ENCODE results near the gene NRG3. TPM values are rescaled to one million over a fixed set of nuclear protein-coding genes. Genes with fewer than 3 reads are reported as not detected.
"Not testable (repeated sequence)": the region's sequence is repeated elsewhere in the genome, so short reads cannot be mapped to it uniquely, and the experiment has no call there.

The NRG3 gene
- total RNA-seq, 1 donor from 2014 or later, result 2.6 TPM

- no peak for ATAC-seq
- Histone ChIP-seq H3K4me1 (no peaks in the 10 kb centered on the region), H3K4me3 (no peak overlapping the region), H3K9me3 (no peaks in the 10 kb centered on the region), H3K27ac (no peak overlapping the region), H3K36me3 (no peaks in the 10 kb centered on the region), H3K27me3 (ENCODE audit: low read depth) (no peaks in the 10 kb centered on the region)
- intact Hi-C loops (cut with DNase I), result no loop called here
- DNase-seq, result no peak
- TF ChIP-seq, protein P1, sequence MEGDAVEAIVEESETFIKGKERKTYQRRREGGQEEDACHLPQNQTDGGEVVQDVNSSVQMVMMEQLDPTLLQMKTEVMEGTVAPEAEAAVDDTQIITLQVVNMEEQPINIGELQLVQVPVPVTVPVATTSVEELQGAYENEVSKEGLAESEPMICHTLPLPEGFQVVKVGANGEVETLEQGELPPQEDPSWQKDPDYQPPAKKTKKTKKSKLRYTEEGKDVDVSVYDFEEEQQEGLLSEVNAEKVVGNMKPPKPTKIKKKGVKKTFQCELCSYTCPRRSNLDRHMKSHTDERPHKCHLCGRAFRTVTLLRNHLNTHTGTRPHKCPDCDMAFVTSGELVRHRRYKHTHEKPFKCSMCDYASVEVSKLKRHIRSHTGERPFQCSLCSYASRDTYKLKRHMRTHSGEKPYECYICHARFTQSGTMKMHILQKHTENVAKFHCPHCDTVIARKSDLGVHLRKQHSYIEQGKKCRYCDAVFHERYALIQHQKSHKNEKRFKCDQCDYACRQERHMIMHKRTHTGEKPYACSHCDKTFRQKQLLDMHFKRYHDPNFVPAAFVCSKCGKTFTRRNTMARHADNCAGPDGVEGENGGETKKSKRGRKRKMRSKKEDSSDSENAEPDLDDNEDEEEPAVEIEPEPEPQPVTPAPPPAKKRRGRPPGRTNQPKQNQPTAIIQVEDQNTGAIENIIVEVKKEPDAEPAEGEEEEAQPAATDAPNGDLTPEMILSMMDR (IDR thresholded peaks at IDR 0.05), result no peak
These were observed 181.4 kb downstream of the NRG3 start for GRCh38 chr10:82056391-82056790.

- H3K36me3 ChIP-seq; H3K27me3 ChIP-seq (ENCODE audit: low read depth); intact Hi-C loops (cut with DNase I); H3K27ac ChIP-seq; H3K4me3 ChIP-seq; H3K4me1 ChIP-seq; H3K9me3 ChIP-seq; ATAC-seq; DNase-seq: not testable (repeated sequence)
These were observed 192.2 kb downstream of the NRG3 start for GRCh38 chr10:82067192-82067591.

GRCh38 chr10:82068501-82068900, 193.5 kb downstream of the NRG3 start:
- Histone ChIP-seq H3K36me3 (no peaks in the 10 kb centered on the region), H3K4me3 (no peak overlapping the region), H3K4me1 (no peaks in the 10 kb centered on the region), H3K27ac (no peak overlapping the region), H3K27me3 (ENCODE audit: low read depth) (no peaks in the 10 kb centered on the region), H3K9me3 (no peaks in the 10 kb centered on the region)
- TF ChIP-seq, protein P1 (IDR thresholded peaks at IDR 0.05), result no peak
- intact Hi-C loops (cut with DNase I), result no loop called here
- ATAC-seq (no peak), DNase-seq (no peak)

- TF ChIP-seq, protein P1 (IDR thresholded peaks at IDR 0.05), result no peak
- DNase-seq (no peak), ATAC-seq (no peak)
- intact Hi-C loops (cut with DNase I), result no loop called here
- Histone ChIP-seq H3K27me3 (ENCODE audit: low read depth) (no peaks in the 10 kb centered on the region), H3K36me3 (no peaks in the 10 kb centered on the region), H3K4me3 (no peak overlapping the region), H3K9me3 (no peaks in the 10 kb centered on the region), H3K4me1 (no peaks in the 10 kb centered on the region), H3K27ac (no peak overlapping the region)
These were observed 196.2 kb downstream of the NRG3 start for GRCh38 chr10:82071231-82071630.

GRCh38 chr10:82072124-82072523, 197.1 kb downstream of the NRG3 start:
- no peaks in the 10 kb centered on the region for H3K4me1 ChIP-seq
- DNase-seq (no peak), ATAC-seq (no peak)
- H3K4me3 ChIP-seq, result no peak overlapping the region
- H3K27ac ChIP-seq, result no peak overlapping the region
- H3K36me3 ChIP-seq, result no peaks in the 10 kb centered on the region
- TF ChIP-seq, protein P1 (IDR thresholded peaks at IDR 0.05), result no peak
- no peaks in the 10 kb centered on the region for H3K27me3 ChIP-seq (ENCODE audit: low read depth)
- intact Hi-C loops (cut with DNase I), result no loop called here
- no peaks in the 10 kb centered on the region for H3K9me3 ChIP-seq

DNA sequence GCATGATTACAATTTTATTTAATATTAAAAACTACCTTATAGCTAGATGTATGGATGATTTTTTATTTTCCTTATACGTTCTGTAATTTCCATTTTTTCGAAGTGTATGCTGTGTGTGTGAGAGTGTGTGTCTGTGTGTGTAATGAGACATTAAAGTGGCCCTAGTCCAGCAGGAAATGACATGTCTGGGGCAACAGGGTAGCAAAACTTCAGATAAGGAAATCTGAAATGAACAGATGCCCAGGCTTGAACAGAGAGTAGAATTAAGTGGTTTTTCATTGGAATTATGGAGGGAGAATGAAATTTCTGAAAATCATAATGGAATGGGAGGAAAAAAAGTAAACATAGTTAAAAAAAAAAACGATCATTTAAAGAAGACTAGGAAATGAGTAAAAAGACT, 200.6 kb downstream of the NRG3 start:
- no peaks in the 10 kb centered on the region for H3K4me1 ChIP-seq
- ATAC-seq, result no peak
- intact Hi-C loops (cut with DNase I), result no loop called here

More for the DNA sequence above, 200.6 kb downstream of the NRG3 start:
- H3K9me3 ChIP-seq, result no peaks in the 10 kb centered on the region
- TF ChIP-seq, protein P1 (IDR thresholded peaks at IDR 0.05), result no peak
- no peak for DNase-seq
- no peak overlapping the region for H3K4me3 ChIP-seq
- no peaks in the 10 kb centered on the region for H3K36me3 ChIP-seq
- H3K27me3 ChIP-seq (ENCODE audit: low read depth), result no peaks in the 10 kb centered on the region
- H3K27ac ChIP-seq, result no peak overlapping the region
